Ovary (tissue), 3 donors: ENCODE results near the gene PYDC2.

Experiments used
- EP300 ChIP-seq: sonication (generic); formaldehyde crosslinking; IDR thresholded peaks from one replicate; pipeline ENCODE4 v1.6.1; 2017; ENCODE audit warnings: antibody characterized with exemption
- POLR2A ChIP-seq: fragments of 450-650 bp; IDR thresholded peaks from one replicate; pipeline ENCODE4 v1.6.1; 2017; ENCODE audit warnings: antibody characterized with exemption, mild to moderate bottlenecking, moderate library complexity
- TF ChIP-seq, protein P1 (sequence below), 3 donors: fragments of 450-650 bp in 2 of 3; fragments of 200-600 bp in 1 of 3; IDR thresholded peaks; one replicate each; pipeline versions ENCODE4 v1.5.1 to v1.8.0; 2016 to 2022; ENCODE audit warnings: antibody characterized with exemption in 3 of 3, mild to moderate bottlenecking in 1 of 3
- donor health status: DM: no; HTN: no; CAD: no.

DNA sequence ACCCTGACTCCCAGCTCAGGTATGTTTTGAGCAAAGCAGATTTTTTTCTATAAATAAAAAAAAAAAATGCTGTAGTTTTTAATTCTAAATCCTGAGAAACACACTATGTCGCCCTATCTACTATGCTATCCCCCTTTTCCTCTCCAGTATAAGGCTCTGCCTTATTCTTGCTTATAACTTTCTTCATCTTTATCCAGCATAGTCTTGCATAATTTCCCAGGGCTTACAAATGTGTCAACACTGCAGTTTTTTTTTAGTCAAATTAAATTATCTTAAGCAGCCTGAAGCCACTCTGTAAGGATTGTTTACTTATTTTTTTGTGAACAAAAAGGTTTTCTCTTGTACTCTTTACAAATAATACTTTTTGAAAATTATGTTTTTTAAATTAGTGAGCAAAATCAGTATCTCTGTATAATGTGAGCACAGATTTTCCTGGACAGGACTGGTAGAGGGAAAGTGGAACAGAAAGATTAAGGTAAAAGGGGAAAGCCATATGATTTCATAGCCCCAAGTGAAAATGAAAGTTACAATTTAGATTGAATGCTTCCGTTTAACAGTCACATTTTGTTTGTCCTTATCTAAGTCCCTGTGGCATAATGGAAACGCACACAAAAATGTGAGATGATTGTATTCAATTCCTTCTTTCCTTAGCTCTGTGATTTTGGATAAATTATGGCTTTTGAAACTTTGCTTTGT, 5.6 kb upstream of the PYDC2 start:
- TF ChIP-seq, protein P1, sequence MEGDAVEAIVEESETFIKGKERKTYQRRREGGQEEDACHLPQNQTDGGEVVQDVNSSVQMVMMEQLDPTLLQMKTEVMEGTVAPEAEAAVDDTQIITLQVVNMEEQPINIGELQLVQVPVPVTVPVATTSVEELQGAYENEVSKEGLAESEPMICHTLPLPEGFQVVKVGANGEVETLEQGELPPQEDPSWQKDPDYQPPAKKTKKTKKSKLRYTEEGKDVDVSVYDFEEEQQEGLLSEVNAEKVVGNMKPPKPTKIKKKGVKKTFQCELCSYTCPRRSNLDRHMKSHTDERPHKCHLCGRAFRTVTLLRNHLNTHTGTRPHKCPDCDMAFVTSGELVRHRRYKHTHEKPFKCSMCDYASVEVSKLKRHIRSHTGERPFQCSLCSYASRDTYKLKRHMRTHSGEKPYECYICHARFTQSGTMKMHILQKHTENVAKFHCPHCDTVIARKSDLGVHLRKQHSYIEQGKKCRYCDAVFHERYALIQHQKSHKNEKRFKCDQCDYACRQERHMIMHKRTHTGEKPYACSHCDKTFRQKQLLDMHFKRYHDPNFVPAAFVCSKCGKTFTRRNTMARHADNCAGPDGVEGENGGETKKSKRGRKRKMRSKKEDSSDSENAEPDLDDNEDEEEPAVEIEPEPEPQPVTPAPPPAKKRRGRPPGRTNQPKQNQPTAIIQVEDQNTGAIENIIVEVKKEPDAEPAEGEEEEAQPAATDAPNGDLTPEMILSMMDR (IDR thresholded peaks at IDR 0.05): no peak
- TF ChIP-seq POLR2A (no peak), EP300 (no peak)
